T-helper 1 cell treated with Interleukin-12 subunit alpha and Interleukin-12 subunit beta and Interleukin-4 antibody, amounts not matched to agents 30 μg/mL and 1 μg/mL, for 36 hours (primary cell): ENCODE measurements around the gene CTNNBL1.
A peak's percentile ranks its signal among the peaks of the same experiment; 100 is the strongest.
"Not testable (repeated sequence)": the region's sequence is repeated elsewhere in the genome, so short reads cannot be mapped to it uniquely, and the experiment has no call there.

Experiments
- H3K27ac Mint-ChIP-seq: one replicate; pipeline ENCODE4 v1.8.0; 2021; ENCODE audit warnings: mild to moderate bottlenecking, mixed read lengths
- H3K27me3 Mint-ChIP-seq: one replicate; pipeline ENCODE4 v1.8.0; 2021; ENCODE audit warnings: low read depth, mixed read lengths
- H3K36me3 Mint-ChIP-seq: one replicate; pipeline ENCODE4 v1.8.0; 2021; ENCODE audit warnings: low read depth, mixed read lengths
- H3K4me1 Mint-ChIP-seq: one replicate; pipeline ENCODE4 v1.8.0; 2021; ENCODE audit warnings: low read depth, mixed read lengths
- H3K4me3 Mint-ChIP-seq: one replicate; pipeline ENCODE4 v1.8.0; 2021; ENCODE audit warnings: mild to moderate bottlenecking, moderate library complexity, mixed read lengths
- H3K9me3 Mint-ChIP-seq: one replicate; pipeline ENCODE4 v1.8.0; 2021; ENCODE audit warnings: mixed read lengths

CTNNBL1 gene

GRCh38 chr20:37693635-37694626 is at the start of gene CTNNBL1:
Gene CTNNBL1 (plus strand): TSS chr20:37694030. CDS start chr20:37694123, 93 bp downstream.
- peaks cover 22% of the 10 kb centered on the region for H3K4me1 Mint-ChIP-seq
- H3K36me3 Mint-ChIP-seq: peaks cover 9% of the 10 kb centered on the region

GRCh38 chr20:37644605-37645004 is 49.2 kb upstream of the CTNNBL1 start:
- no peak overlapping the region for H3K4me3 Mint-ChIP-seq
- no peaks in the 10 kb centered on the region for H3K9me3 Mint-ChIP-seq
- H3K27me3 Mint-ChIP-seq: peaks cover 36% of the 10 kb centered on the region
- no peaks in the 10 kb centered on the region for H3K36me3 Mint-ChIP-seq
- H3K27ac Mint-ChIP-seq: no peak overlapping the region
- no peaks in the 10 kb centered on the region for H3K4me1 Mint-ChIP-seq

More at GRCh38 chr20:37693635-37694626, at the start of gene CTNNBL1:
- H3K27me3 Mint-ChIP-seq: peaks cover 4% of the 10 kb centered on the region
- H3K4me3 Mint-ChIP-seq: peak within 1 kb of the TSS; percentile 97
- peak within 1 kb of the TSS; percentile 93 for H3K27ac Mint-ChIP-seq
- no peaks in the 10 kb centered on the region for H3K9me3 Mint-ChIP-seq

- H3K36me3 Mint-ChIP-seq: no peaks in the 10 kb centered on the region
- H3K9me3 Mint-ChIP-seq: no peaks in the 10 kb centered on the region
- no peaks in the 10 kb centered on the region for H3K4me1 Mint-ChIP-seq
- H3K27me3 Mint-ChIP-seq: peaks cover 19% of the 10 kb centered on the region
- no peak overlapping the region for H3K27ac Mint-ChIP-seq
- no peak overlapping the region for H3K4me3 Mint-ChIP-seq
Measured at GRCh38 chr20:37647946-37648345, 45.9 kb upstream of the CTNNBL1 start.

GRCh38 chr20:37649017-37649416 is 44.8 kb upstream of the CTNNBL1 start:
- no peaks in the 10 kb centered on the region for H3K4me1 Mint-ChIP-seq
- no peaks in the 10 kb centered on the region for H3K36me3 Mint-ChIP-seq
- H3K27me3 Mint-ChIP-seq: peaks cover 15% of the 10 kb centered on the region
- H3K4me3 Mint-ChIP-seq: no peak overlapping the region
- no peaks in the 10 kb centered on the region for H3K9me3 Mint-ChIP-seq
- H3K27ac Mint-ChIP-seq: no peak overlapping the region

- Mint-ChIP-seq H3K27me3 (peaks cover 15% of the 10 kb centered on the region), H3K27ac (no peak overlapping the region), H3K9me3 (no peaks in the 10 kb centered on the region), H3K4me3 (no peak overlapping the region), H3K36me3 (no peaks in the 10 kb centered on the region), H3K4me1 (no peaks in the 10 kb centered on the region)
Measured at GRCh38 chr20:37649676-37650370, 44.0 kb upstream of the CTNNBL1 start.

GRCh38 chr20:37650661-37651060 is 43.2 kb upstream of the CTNNBL1 start:
- H3K27me3 Mint-ChIP-seq: peaks cover 22% of the 10 kb centered on the region
- no peaks in the 10 kb centered on the region for H3K4me1 Mint-ChIP-seq
- H3K9me3 Mint-ChIP-seq: no peaks in the 10 kb centered on the region
- H3K36me3 Mint-ChIP-seq: no peaks in the 10 kb centered on the region
- no peak overlapping the region for H3K27ac Mint-ChIP-seq
- H3K4me3 Mint-ChIP-seq: no peak overlapping the region

- H3K27me3 Mint-ChIP-seq: peaks cover 19% of the 10 kb centered on the region
- no peaks in the 10 kb centered on the region for H3K9me3 Mint-ChIP-seq
- no peak overlapping the region for H3K27ac Mint-ChIP-seq
- H3K36me3 Mint-ChIP-seq: no peaks in the 10 kb centered on the region
- no peaks in the 10 kb centered on the region for H3K4me1 Mint-ChIP-seq
- H3K4me3 Mint-ChIP-seq: no peak overlapping the region
Measured at GRCh38 chr20:37651932-37652331, 41.9 kb upstream of the CTNNBL1 start.

GRCh38 chr20:37656945-37657344 is 36.9 kb upstream of the CTNNBL1 start:
- H3K27me3 Mint-ChIP-seq: peaks cover 12% of the 10 kb centered on the region
- no peak overlapping the region for H3K27ac Mint-ChIP-seq
- H3K36me3 Mint-ChIP-seq: no peaks in the 10 kb centered on the region
- H3K9me3 Mint-ChIP-seq: no peaks in the 10 kb centered on the region
- H3K4me3 Mint-ChIP-seq: no peak overlapping the region
- no peaks in the 10 kb centered on the region for H3K4me1 Mint-ChIP-seq

GRCh38 chr20:37657924-37658804 is 35.7 kb upstream of the CTNNBL1 start:
- Mint-ChIP-seq H3K27me3 (peaks cover 8% of the 10 kb centered on the region), H3K4me1 (no peaks in the 10 kb centered on the region), H3K9me3 (no peaks in the 10 kb centered on the region), H3K4me3 (no peak overlapping the region), H3K27ac (no peak overlapping the region), H3K36me3 (no peaks in the 10 kb centered on the region)

- Mint-ChIP-seq H3K4me1 (no peaks in the 10 kb centered on the region), H3K4me3 (no peak overlapping the region), H3K9me3 (peaks cover 9% of the 10 kb centered on the region), H3K27me3 (peaks cover 3% of the 10 kb centered on the region), H3K27ac (no peak overlapping the region), H3K36me3 (no peaks in the 10 kb centered on the region)
Measured at GRCh38 chr20:37661519-37661918, 32.3 kb upstream of the CTNNBL1 start.

GRCh38 chr20:37662308-37662707 is 31.5 kb upstream of the CTNNBL1 start:
- Mint-ChIP-seq H3K27me3 (peaks cover 3% of the 10 kb centered on the region), H3K9me3 (peaks cover 9% of the 10 kb centered on the region), H3K27ac (no peak overlapping the region), H3K4me3 (no peak overlapping the region), H3K36me3 (no peaks in the 10 kb centered on the region), H3K4me1 (no peaks in the 10 kb centered on the region)

GRCh38 chr20:37664595-37664994 is 29.2 kb upstream of the CTNNBL1 start:
- H3K4me3 Mint-ChIP-seq, H3K27ac Mint-ChIP-seq, H3K36me3 Mint-ChIP-seq, H3K9me3 Mint-ChIP-seq, H3K27me3 Mint-ChIP-seq, H3K4me1 Mint-ChIP-seq: not testable (repeated sequence)

- H3K27me3 Mint-ChIP-seq: peaks cover 13% of the 10 kb centered on the region
- H3K4me1 Mint-ChIP-seq: no peaks in the 10 kb centered on the region
- no peaks in the 10 kb centered on the region for H3K36me3 Mint-ChIP-seq
- H3K9me3 Mint-ChIP-seq: peaks cover 9% of the 10 kb centered on the region
- H3K27ac Mint-ChIP-seq: no peak overlapping the region
- H3K4me3 Mint-ChIP-seq: no peak overlapping the region
Measured at GRCh38 chr20:37668166-37668565, 25.7 kb upstream of the CTNNBL1 start.

GRCh38 chr20:37669062-37669772 is 24.6 kb upstream of the CTNNBL1 start:
- Mint-ChIP-seq H3K4me1 (no peaks in the 10 kb centered on the region), H3K36me3 (no peaks in the 10 kb centered on the region), H3K27ac (no peak overlapping the region), H3K9me3 (peaks cover 9% of the 10 kb centered on the region), H3K4me3 (no peak overlapping the region), H3K27me3 (peaks cover 13% of the 10 kb centered on the region)
